Adipocyte (in vitro differentiated cells): ENCODE measurements around the gene FAM234A.
A peak's percentile ranks its signal among the peaks of the same experiment; 100 is the strongest.
"Not testable (repeated sequence)": the region's sequence is repeated elsewhere in the genome, so short reads cannot be mapped to it uniquely, and the experiment has no call there.

ENCODE experiments used
- DNase-seq: peaks from one replicate; pipeline ENCODE4 v3.0.0-alpha.2; 2015; ENCODE audit warnings: low read depth
- H3K27me3 ChIP-seq: replicated peaks from 2 replicates; pipeline ENCODE4 v1.7.0; 2013; ENCODE audit warnings: mild to moderate bottlenecking, low read length, moderate library complexity; ENCODE audit not compliant: control insufficient read depth, insufficient read depth
- H3K36me3 ChIP-seq: 2 replicates; pipeline ENCODE4 v1.7.0; 2013; ENCODE audit warnings: low read length, mild to moderate bottlenecking, moderate library complexity; ENCODE audit not compliant: control insufficient read depth, insufficient read depth, severe bottlenecking
- H3K4me1 ChIP-seq: 2 replicates; pipeline ENCODE4 v1.7.0; 2013; ENCODE audit warnings: mild to moderate bottlenecking, low read length, moderate library complexity; ENCODE audit not compliant: control insufficient read depth, insufficient read depth
- H3K4me3 ChIP-seq: 2 replicates; pipeline ENCODE4 v1.7.0; 2013; ENCODE audit warnings: mild to moderate bottlenecking, low read length, moderate library complexity
- H3K9ac ChIP-seq: 2 replicates; pipeline ENCODE4 v1.7.0; 2013; ENCODE audit warnings: mild to moderate bottlenecking, low read length, moderate library complexity
- H3K9me3 ChIP-seq: 2 replicates; pipeline ENCODE4 v1.7.0; 2013; ENCODE audit warnings: mild to moderate bottlenecking, low read length, moderate library complexity; ENCODE audit not compliant: control insufficient read depth

Gene FAM234A

DNA sequence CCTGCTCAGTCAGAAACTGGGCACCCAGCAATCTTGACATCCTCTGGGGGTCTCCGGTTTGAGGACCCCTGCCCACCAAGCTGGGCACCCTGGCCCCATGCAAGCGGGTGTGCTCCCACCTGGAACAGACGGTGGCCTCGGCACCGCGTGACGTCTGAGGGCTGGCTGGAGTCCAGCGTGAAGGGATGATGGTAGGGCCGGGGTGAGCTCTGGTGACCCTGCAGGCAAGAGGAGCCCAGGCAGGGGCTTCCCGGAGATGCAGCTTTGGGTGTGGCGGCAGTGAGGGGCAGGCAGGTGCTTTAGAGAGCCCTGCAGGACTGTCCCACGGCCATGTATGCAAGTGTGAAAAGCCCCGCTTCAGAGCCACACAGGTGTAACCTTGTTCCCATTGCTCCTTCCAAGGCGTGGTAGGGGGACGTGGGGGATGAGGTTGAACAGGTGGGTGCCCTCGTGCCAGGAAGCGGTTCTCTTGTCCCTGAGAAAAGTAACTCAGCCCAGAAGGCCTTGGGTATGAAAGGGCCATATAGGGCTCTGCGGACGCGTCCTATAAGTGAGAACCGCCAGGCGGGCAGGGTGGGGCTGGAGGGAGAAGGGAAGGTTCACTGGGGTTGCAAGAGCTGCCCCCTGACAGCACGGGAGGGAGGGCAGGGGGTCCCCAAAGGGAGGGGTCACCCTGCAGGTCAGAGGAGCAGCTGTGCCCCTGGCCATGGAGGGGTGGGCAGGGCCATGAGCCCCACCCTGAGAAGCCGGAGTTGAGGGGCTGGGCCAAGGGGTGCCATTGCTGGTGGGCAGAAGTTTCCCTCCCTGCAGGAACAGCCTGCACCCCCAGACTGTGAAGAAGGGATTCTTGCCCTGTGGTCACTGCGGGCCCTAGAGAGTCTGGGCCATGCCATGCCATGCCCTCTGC is 31.9 kb downstream of the FAM234A start:
- Histone ChIP-seq H3K36me3 (peaks cover 30% of the 10 kb centered on the region), H3K9me3 (no peaks in the 10 kb centered on the region), H3K9ac (no peak overlapping the region), H3K27me3 (no peaks in the 10 kb centered on the region), H3K4me1 (no peaks in the 10 kb centered on the region), H3K4me3 (no peak overlapping the region)
- DNase-seq = no peak

- not testable (repeated sequence) for H3K27me3 ChIP-seq, H3K4me3 ChIP-seq, H3K9me3 ChIP-seq, DNase-seq, H3K4me1 ChIP-seq, H3K9ac ChIP-seq
- H3K36me3 ChIP-seq = peaks cover 19% of the 10 kb centered on the region
Observed at GRCh38 chr16:267562-267961, 32.9 kb downstream of the FAM234A start.

DNA sequence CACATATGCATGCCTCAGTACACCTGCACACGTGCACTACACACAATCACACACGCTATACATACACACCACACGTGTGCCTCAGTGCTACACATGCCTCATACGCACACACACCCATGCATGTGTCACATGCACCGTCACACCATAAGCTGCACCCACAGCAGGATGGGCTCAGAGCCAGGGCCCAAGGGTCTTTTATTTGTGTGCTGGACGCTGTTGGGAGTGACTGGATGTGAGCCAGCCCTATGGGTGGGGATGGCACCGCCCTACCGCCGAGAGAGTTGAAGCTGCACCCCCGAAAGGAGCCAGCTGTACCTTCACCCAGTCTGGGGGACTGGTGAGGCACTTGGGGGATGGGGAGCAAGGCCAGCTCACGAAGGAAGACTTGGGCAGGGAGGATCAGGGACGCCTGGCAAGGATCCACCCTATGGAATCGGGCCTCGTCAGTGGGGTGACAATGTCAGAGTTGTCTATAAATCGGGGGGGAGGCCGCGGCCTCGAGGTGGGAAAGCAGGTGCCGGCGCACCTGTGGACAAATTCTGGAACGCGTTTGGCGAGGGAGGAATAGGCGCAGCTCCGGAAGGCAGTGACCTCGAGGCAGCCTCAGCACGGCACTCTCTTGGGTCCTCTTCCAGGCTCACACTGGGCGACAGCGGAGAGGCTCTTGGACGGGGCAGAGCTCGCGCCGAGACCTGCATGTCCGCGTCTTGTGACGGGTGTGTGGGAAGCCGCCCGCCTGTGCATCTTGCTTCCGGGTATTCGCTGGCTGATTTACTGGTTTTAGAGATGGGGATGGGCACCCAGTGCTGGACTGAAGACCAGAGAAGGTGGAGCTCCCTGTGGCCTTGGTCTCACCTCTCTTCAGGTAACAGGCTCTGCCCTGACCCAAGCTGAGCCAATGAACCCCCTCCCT is 33.8 kb downstream of the FAM234A start:
- no peak overlapping the region for H3K4me3 ChIP-seq
- DNase-seq = no peak
- H3K36me3 ChIP-seq = peaks cover 14% of the 10 kb centered on the region
- H3K9me3 ChIP-seq = no peaks in the 10 kb centered on the region
- H3K27me3 ChIP-seq = no peaks in the 10 kb centered on the region
- no peaks in the 10 kb centered on the region for H3K4me1 ChIP-seq
- H3K9ac ChIP-seq = no peak overlapping the region

DNA sequence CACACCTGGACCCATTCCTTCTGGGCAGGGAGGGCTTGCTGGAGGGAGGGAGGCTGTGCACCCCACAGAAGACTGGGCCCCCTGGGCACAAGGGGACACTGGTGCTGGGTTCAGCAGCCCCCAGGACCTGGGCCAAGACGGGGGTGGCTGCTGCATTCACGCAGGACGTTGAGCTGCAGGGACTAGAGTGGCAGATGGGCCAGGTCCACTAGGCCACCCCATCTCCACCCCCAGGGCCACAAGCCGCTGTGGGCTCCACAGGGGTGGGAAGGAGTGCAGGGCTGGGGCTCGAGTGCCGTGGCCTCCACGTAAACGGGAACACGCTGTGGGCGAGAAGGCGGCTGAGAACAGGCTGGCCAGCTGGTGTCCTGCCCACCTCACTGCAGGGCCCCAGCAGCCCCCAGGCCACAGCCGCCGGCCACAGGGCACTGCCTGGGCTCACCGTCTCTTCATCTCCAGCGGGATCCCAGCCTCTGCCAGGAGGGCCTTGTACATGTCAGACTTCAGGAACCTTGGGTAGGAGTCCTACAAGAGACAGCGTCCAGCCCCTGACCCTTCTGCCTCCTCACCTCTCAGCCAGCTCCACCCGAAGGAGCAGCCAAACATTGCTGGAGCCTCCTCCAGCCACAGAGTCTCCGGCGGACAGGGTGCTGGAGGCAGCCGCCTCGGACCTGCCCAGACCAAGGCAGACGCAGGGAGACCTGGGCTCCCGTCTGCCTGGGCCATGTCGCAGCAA is 34.6 kb downstream of the FAM234A start:
- Histone ChIP-seq H3K36me3 (peaks cover 6% of the 10 kb centered on the region), H3K9me3 (no peaks in the 10 kb centered on the region), H3K4me3 (no peak overlapping the region), H3K4me1 (no peaks in the 10 kb centered on the region), H3K9ac (no peak overlapping the region), H3K27me3 (no peaks in the 10 kb centered on the region)
- no peak for DNase-seq

DNA sequence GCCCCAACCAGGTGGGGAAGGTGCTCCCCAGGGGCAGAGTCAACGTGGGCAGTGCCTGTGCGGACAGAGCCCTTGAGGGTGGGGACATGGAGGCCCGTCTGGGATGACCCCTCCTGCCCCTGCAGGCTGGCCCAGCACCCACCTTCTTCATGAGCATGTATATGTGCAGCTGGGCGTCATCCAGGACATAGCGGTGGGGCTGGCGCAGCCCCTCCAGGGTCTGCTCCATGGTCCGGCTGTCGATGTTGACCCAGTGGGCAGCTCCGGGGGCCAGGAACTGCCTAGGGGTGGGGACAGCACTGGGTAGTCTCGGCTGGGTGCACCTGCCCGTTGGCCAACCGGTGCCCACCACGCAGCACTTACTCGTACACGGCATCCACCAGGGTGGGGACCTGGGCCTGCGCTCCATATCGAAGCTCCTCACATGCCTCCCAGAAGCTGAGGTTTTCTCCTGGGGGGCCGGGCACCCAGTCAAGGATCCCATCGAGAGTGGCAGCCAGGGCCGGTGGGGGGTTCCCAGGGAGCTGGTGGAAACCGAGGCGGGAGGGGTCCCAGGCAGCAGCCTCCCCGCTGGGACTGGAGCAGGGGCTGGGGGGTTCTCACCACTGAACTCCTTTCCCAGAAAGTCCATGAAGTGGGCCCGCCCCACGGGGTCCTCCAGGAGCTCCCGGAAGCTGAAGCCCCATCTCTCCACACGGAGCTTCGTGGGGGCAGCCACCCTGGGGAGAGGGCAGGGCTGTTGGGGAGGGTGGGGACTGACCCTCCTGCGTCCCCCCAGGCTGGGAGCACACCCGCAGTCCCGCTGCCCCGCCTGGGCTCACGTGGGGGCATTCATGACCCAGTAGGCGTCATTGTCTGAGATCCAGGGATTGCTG is 36.0 kb downstream of the FAM234A start:
- peaks cover 5% of the 10 kb centered on the region for H3K27me3 ChIP-seq
- H3K4me3 ChIP-seq = no peak overlapping the region
- H3K36me3 ChIP-seq = no peaks in the 10 kb centered on the region
- DNase-seq = no peak
- no peaks in the 10 kb centered on the region for H3K9me3 ChIP-seq
- H3K9ac ChIP-seq = no peak overlapping the region
- H3K4me1 ChIP-seq = no peaks in the 10 kb centered on the region

DNA sequence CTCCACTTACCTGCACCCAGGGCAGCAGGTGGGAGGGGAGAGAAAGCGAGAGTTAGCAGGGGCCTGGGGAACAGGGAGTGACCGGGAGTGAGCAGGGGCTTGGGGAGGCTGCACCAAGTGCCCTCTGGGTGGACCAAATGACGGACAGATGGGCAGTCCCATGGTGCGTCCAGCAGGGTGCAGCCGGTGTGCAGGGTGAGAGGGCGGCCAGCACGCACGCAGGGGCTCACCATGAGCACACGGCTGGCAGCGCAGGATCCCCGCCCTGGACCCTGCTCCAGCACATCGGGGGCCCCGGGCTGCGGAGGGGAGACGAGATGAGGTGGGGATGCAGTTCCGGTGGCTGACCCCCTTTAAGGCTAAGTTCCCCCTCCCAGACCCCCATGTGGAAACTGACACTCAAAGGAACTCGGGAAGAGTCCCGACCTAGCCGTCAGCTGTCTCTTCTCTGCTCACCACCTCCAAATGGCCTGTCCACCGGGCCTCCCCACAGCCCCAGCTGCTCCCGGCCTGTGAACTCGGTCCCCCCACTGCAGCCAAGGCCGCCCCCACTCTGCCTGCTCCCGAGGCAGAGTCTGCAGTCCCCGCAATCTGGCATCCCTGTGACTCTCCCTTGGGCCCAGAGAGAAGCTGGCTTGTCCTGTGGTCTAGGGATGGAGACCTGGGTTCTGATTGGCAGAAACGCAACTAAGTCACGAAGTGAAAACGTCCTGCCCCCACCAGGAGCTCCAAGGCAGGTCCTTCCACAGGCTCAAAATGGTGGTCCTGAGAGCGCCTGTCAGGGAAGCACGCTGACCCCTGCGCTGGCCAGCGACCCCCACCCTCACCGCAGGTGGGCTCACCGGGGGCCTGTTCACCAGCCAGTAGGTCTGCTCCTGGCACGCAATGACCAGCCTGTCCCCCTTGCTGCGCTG is 38.3 kb downstream of the FAM234A start:
- H3K9ac ChIP-seq = no peak overlapping the region
- H3K9me3 ChIP-seq = no peaks in the 10 kb centered on the region
- no peak overlapping the region for H3K4me3 ChIP-seq
- DNase-seq = no peak
- H3K36me3 ChIP-seq = no peaks in the 10 kb centered on the region
- no peaks in the 10 kb centered on the region for H3K4me1 ChIP-seq
- H3K27me3 ChIP-seq = peaks cover 5% of the 10 kb centered on the region

DNA sequence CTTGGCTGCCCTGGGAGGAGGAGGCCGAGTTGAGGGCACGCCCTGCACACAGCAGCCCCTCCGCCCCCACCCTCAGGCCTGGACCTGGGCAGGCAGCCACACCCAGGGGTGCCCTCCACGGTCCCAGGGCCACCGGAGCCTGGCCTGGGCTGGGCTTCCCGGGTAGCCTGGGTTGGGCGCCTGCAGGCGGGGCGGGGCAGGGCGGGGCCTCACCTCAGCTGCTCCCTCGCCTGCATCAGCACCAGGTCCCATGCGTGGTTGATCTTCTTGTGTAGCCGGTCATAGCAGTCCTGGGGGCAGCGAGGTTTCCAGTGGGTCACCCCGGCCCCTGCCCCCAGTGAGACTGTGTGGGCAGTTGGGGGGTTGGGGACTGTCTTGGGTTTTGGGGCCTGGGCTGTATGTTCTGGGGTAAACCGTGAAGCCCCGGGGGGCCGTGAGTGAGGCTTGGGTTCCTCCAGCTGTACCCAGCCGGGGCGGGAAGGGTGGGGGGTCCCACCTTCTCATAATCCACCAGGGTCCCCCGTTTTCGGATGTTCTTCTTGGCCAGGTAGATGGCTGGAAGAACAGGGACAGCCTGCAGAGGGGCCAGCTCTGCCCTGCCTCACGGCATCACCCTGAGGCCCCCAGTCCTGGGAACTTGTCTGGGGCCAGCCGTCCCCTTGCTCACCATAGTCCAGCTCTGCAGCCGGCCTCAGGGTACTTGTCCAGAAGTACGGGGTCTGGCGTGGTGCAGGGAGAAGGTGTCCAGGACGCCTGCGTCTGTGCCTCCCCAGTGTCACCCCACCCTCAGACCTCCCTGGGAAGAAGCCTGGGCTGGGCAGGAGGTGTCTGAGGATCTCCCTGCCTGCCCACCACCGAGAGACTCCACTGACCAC is 39.2 kb downstream of the FAM234A start:
- no peak overlapping the region for H3K4me3 ChIP-seq
- H3K4me1 ChIP-seq = no peaks in the 10 kb centered on the region
- DNase-seq = no peak
- no peaks in the 10 kb centered on the region for H3K9me3 ChIP-seq
- no peaks in the 10 kb centered on the region for H3K36me3 ChIP-seq
- peaks cover 5% of the 10 kb centered on the region for H3K27me3 ChIP-seq
- H3K9ac ChIP-seq = no peak overlapping the region

GRCh38 chr16:275041-275641 is 40.5 kb downstream of the FAM234A start:
- Histone ChIP-seq H3K4me1 (no peaks in the 10 kb centered on the region), H3K9me3 (no peaks in the 10 kb centered on the region), H3K4me3 (peak overlapping the region; percentile 72), H3K9ac (no peak overlapping the region), H3K36me3 (no peaks in the 10 kb centered on the region), H3K27me3 (peaks cover 5% of the 10 kb centered on the region)
- peak; percentile 40 for DNase-seq

- Histone ChIP-seq H3K36me3 (no peaks in the 10 kb centered on the region), H3K4me1 (no peaks in the 10 kb centered on the region), H3K9ac (no peak within 1 kb of the TSS), H3K9me3 (no peaks in the 10 kb centered on the region), H3K27me3 (peaks cover 5% of the 10 kb centered on the region), H3K4me3 (peak within 1 kb of the TSS; percentile 72)
- DNase-seq = peak; percentile 50
Observed at GRCh38 chr16:275786-276232, 41.2 kb downstream of the FAM234A start, which contains the start of gene RGS11. Gene RGS11 (minus strand): TSS chr16:275944. CDS start chr16:275911, 33 bp downstream.
